Right lobe of liver (tissue), 5 donors: ENCODE measurements around the gene RALBP1. TPM values are rescaled to one million over a fixed set of nuclear protein-coding genes. Genes with fewer than 3 reads are reported as not detected.

Experiments
- small RNA-seq, 2 experiments: library from RNA; depleted of rRNA; stranded (forward); fragments of <200 nt; gene quantifications; one replicate each; pipeline ENCODE3, GENCODE V24; 2016
- total RNA-seq, 6 experiments: library from RNA; depleted of rRNA in 2 of 6; stranded (reverse); fragments of >200 nt in 2 of 6; fragmentation: NEBNext Ultra II Directional in 3 of 6; extraction: Animal tissue kit (Norgen Biotek cat#: 25700) in 3 of 6; gene quantifications; one replicate each; pipeline versions ENCODE4 v1.1.0 to v1.2.4, GENCODE V29; 2016 to 2023
- donor health status: DM: no; HTN: no; CAD: no.
- donor health status: DM: no; HTN: no; CAD: no.
- donor health status: DM: no; HTN: yes; CAD: no.
- donor health status: DM: no; HTN: yes; CAD: no.

RALBP1 gene
- total RNA-seq, 6 experiments from 2014 or later = 16.3 to 35.9 (median 21.5) TPM

Small RNA genes lying within 50 kb of the gene (small RNA-seq; reads per million reads assigned to genes)
- 0 reads per million in 2 experiments for gene RNU2-27P

Other genes starting within 250 kb of the RALBP1 start
- gene TWSG1, start 140.7 kb upstream of the RALBP1 start, total RNA-seq = 10 to 100 TPM in 1 of 6 experiments, 1 to 10 TPM in 5; 3.7 to 11.3 (median 5.9) TPM
- 10 to 100 TPM; 15.0 to 36.5 (median 30.1) TPM for gene PPP4R1, start 139.0 kb downstream of the RALBP1 start, total RNA-seq
- gene RAB31, start 232.8 kb downstream of the RALBP1 start, total RNA-seq = 10 to 100 TPM in 1 of 6 experiments, 1 to 10 TPM in 5; 3.0 to 14.3 (median 5.4) TPM